ENCODE data around the gene ADISSP.

GRCh38 chr20:3782597-3782996 lies 15.0 kb upstream of the ADISSP start:
- no peak for TF ChIP-seq TCFL5 (CRISPR knock-in tag; conservative IDR thresholded peaks at IDR 0.05)
- TF ChIP-seq MAFK (IDR thresholded peaks at IDR 0.05; ENCODE audit: low read length) = no peak
- no peak for TF ChIP-seq ZFP91 (CRISPR knock-in tag; IDR thresholded peaks at IDR 0.05)
- TF ChIP-seq, protein P1, sequence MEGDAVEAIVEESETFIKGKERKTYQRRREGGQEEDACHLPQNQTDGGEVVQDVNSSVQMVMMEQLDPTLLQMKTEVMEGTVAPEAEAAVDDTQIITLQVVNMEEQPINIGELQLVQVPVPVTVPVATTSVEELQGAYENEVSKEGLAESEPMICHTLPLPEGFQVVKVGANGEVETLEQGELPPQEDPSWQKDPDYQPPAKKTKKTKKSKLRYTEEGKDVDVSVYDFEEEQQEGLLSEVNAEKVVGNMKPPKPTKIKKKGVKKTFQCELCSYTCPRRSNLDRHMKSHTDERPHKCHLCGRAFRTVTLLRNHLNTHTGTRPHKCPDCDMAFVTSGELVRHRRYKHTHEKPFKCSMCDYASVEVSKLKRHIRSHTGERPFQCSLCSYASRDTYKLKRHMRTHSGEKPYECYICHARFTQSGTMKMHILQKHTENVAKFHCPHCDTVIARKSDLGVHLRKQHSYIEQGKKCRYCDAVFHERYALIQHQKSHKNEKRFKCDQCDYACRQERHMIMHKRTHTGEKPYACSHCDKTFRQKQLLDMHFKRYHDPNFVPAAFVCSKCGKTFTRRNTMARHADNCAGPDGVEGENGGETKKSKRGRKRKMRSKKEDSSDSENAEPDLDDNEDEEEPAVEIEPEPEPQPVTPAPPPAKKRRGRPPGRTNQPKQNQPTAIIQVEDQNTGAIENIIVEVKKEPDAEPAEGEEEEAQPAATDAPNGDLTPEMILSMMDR (IDR thresholded peaks at IDR 0.05 in 2 of 3, conservative IDR thresholded peaks at IDR 0.05 in 1 of 3; ENCODE audit: insufficient read depth in 2 of 3, low read depth in 1 of 3, low read length in 3 of 3) = no peak
- TF ChIP-seq CBX3 (IDR thresholded peaks at IDR 0.05; ENCODE audit: borderline replicate concordance in 1 of 2, low read length in 2 of 2) = no peak
- TF ChIP-seq FOXK1 (CRISPR knock-in tag; IDR thresholded peaks at IDR 0.05; ENCODE audit: borderline replicate concordance) = no peak
- no peak for TF ChIP-seq NFXL1 (CRISPR knock-in tag; IDR thresholded peaks at IDR 0.05)

Measured in K562 (cell line).